ENCODE measurements around the gene PALD1.

PALD1 gene

GRCh38 chr10:70615784-70616522, 137.4 kb downstream of the PALD1 start:
- no peak for DNase-seq

- no peak for DNase-seq
These were observed 138.2 kb downstream of the PALD1 start for GRCh38 chr10:70616761-70617160.

Measured in activated CD4-positive, alpha-beta T cell treated with anti-CD3 and anti-CD28 coated beads, Interleukin-2, Interleukin-6, amounts not matched to agents 100 ng/mL and 50 ng/mL, durations not matched to agents 16 hours and 8 hours (primary cell).